Naive B cell (primary cell): ENCODE data around the gene KITLG. TPM values are rescaled to one million over a fixed set of nuclear protein-coding genes. Genes with fewer than 3 reads are reported as not detected.
A peak's percentile ranks its signal among the peaks of the same experiment; 100 is the strongest.

Experiments
- ATAC-seq, 2 donors: fragments of 150-1000 bp; cut with Tn5 transposase; 2 replicates each; pipeline ENCODE4 v1.10.0; 2021; ENCODE audit warnings: low read depth in 2 of 2, mild to moderate bottlenecking in 2 of 2, moderate library complexity in 2 of 2
- DNase-seq: peaks from one replicate; pipeline ENCODE4 v3.0.0; 2022
- H3K27ac Mint-ChIP-seq, 6 donors: one replicate each; pipeline ENCODE4 v1.8.0; 2020 to 2022; ENCODE audit warnings: mild to moderate bottlenecking in 6 of 6, mixed read lengths in 6 of 6, moderate library complexity in 5 of 6, inconsistent platforms in 2 of 6
- H3K27me3 Mint-ChIP-seq, 3 donors: one replicate each; pipeline ENCODE4 v1.8.0; 2021 to 2022; ENCODE audit warnings: mixed read lengths in 3 of 3, mild to moderate bottlenecking in 1 of 3
- H3K36me3 Mint-ChIP-seq, 2 donors: one replicate each; pipeline ENCODE4 v1.8.0; 2020 to 2022; ENCODE audit warnings: mixed read lengths in 2 of 2, inconsistent platforms in 1 of 2, mild to moderate bottlenecking in 1 of 2
- H3K4me1 Mint-ChIP-seq, 3 donors: one replicate each; pipeline ENCODE4 v1.8.0; 2020 to 2022; ENCODE audit warnings: mixed read lengths in 3 of 3, inconsistent platforms in 1 of 3, mild to moderate bottlenecking in 1 of 3, moderate library complexity in 1 of 3
- H3K4me3 Mint-ChIP-seq, 8 donors: one replicate each; pipeline ENCODE4 v1.8.0; 2020 to 2022; ENCODE audit warnings: mild to moderate bottlenecking in 8 of 8, mixed read lengths in 8 of 8, moderate library complexity in 8 of 8, inconsistent platforms in 2 of 8
- H3K9me3 Mint-ChIP-seq, 7 donors: one replicate each; pipeline ENCODE4 v1.8.0; 2020 to 2022; ENCODE audit warnings: mixed read lengths in 7 of 7, mild to moderate bottlenecking in 5 of 7, inconsistent platforms in 2 of 7, moderate library complexity in 1 of 7
- polyA plus RNA-seq, 6 donors: library from polyadenylated mRNA; unstranded; fragments of 300-500 nt; fragmentation: Illumina TruSeq; gene quantifications; one replicate each; pipeline ENCODE4 v1.2.3, GENCODE V29; 2021; ENCODE audit warnings: low read depth in 6 of 6

KITLG gene
- polyA plus RNA-seq, 6 donors from 2014 or later: not detected

GRCh38 chr12:88594780-88595179 is 14.5 kb upstream of the KITLG start:
- H3K9me3 Mint-ChIP-seq: peaks cover 0 to 4% (median 0%) of the 10 kb centered on the region in 7 donors
- no peaks in the 10 kb centered on the region for H3K27me3 Mint-ChIP-seq

GRCh38 chr12:88591343-88591742 is 11.1 kb upstream of the KITLG start:
- Mint-ChIP-seq H3K9me3 (peaks cover 4 to 14% (median 9%) of the 10 kb centered on the region in 7 donors), H3K4me1 (no peaks in the 10 kb centered on the region), H3K4me3 (no peak overlapping the region), H3K36me3 (peaks cover 0 to 8% of the 10 kb centered on the region in 2 donors), H3K27ac (no peak overlapping the region), H3K27me3 (no peaks in the 10 kb centered on the region)
- no peak for DNase-seq
- ATAC-seq: no peak

More at GRCh38 chr12:88594780-88595179, 14.5 kb upstream of the KITLG start:
- Mint-ChIP-seq H3K27ac (no peak overlapping the region), H3K4me1 (no peaks in the 10 kb centered on the region), H3K4me3 (no peak overlapping the region), H3K36me3 (no peaks in the 10 kb centered on the region)
- DNase-seq (no peak), ATAC-seq (no peak)

GRCh38 chr12:88590851-88591250 is 10.6 kb upstream of the KITLG start:
- H3K27ac Mint-ChIP-seq: no peak overlapping the region
- ATAC-seq (no peak), DNase-seq (no peak)
- H3K36me3 Mint-ChIP-seq: peaks cover 0 to 8% of the 10 kb centered on the region in 2 donors
- H3K9me3 Mint-ChIP-seq: peaks cover 5 to 19% (median 9%) of the 10 kb centered on the region in 7 donors
- no peak overlapping the region for H3K4me3 Mint-ChIP-seq
- no peaks in the 10 kb centered on the region for H3K27me3 Mint-ChIP-seq
- H3K4me1 Mint-ChIP-seq: no peaks in the 10 kb centered on the region

GRCh38 chr12:88585077-88585476 is 4.8 kb upstream of the KITLG start:
- Mint-ChIP-seq H3K36me3 (peaks cover 0 to 8% of the 10 kb centered on the region in 2 donors), H3K4me1 (peaks cover 0 to 2% (median 2%) of the 10 kb centered on the region in 3 donors), H3K27me3 (peaks cover 12 to 20% (median 14%) of the 10 kb centered on the region in 3 donors), H3K9me3 (peaks cover 9 to 29% (median 13%) of the 10 kb centered on the region in 7 donors), H3K4me3 (no peak overlapping the region), H3K27ac (no peak overlapping the region)
- no peak for ATAC-seq
- no peak for DNase-seq

- peaks cover 0 to 15% (median 8%) of the 10 kb centered on the region in 3 donors for H3K4me1 Mint-ChIP-seq
- H3K27me3 Mint-ChIP-seq: peaks cover 29 to 42% (median 31%) of the 10 kb centered on the region in 3 donors
- peak overlapping the region in 3 of 8 donors; percentile 25 to 61 (median 56) for H3K4me3 Mint-ChIP-seq
- ATAC-seq (no peak), DNase-seq (no peak)
- H3K27ac Mint-ChIP-seq: no peak overlapping the region
- H3K9me3 Mint-ChIP-seq: peaks cover 0 to 3% (median 0%) of the 10 kb centered on the region in 7 donors
- H3K36me3 Mint-ChIP-seq: no peaks in the 10 kb centered on the region
Observed at GRCh38 chr12:88579601-88580050, 645 bp downstream of the KITLG start.

GRCh38 chr12:88579161-88579517 is 1.1 kb downstream of the KITLG start:
- H3K4me3 Mint-ChIP-seq: peak overlapping the region in 1 of 8 donors; percentile 37

GRCh38 chr12:88578276-88579160 is 1.8 kb downstream of the KITLG start:
- ATAC-seq (no peak), DNase-seq (no peak)
- Mint-ChIP-seq H3K36me3 (no peaks in the 10 kb centered on the region), H3K9me3 (peaks cover 0 to 3% (median 0%) of the 10 kb centered on the region in 7 donors), H3K4me3 (peak overlapping the region in 1 of 8 donors; percentile 37), H3K4me1 (peaks cover 0 to 15% (median 8%) of the 10 kb centered on the region in 3 donors), H3K27me3 (peaks cover 26 to 36% (median 29%) of the 10 kb centered on the region in 3 donors), H3K27ac (no peak overlapping the region)

More at GRCh38 chr12:88579161-88579517, 1.1 kb downstream of the KITLG start:
- H3K9me3 Mint-ChIP-seq: peaks cover 0 to 3% (median 0%) of the 10 kb centered on the region in 7 donors
- no peaks in the 10 kb centered on the region for H3K36me3 Mint-ChIP-seq
- peaks cover 0 to 15% (median 8%) of the 10 kb centered on the region in 3 donors for H3K4me1 Mint-ChIP-seq
- H3K27ac Mint-ChIP-seq: no peak overlapping the region
- DNase-seq (no peak), ATAC-seq (no peak)
- H3K27me3 Mint-ChIP-seq: peaks cover 29 to 40% (median 29%) of the 10 kb centered on the region in 3 donors

GRCh38 chr12:88577537-88577936 is 2.7 kb downstream of the KITLG start:
- H3K4me3 Mint-ChIP-seq: no peak overlapping the region
- peaks cover 0 to 3% (median 0%) of the 10 kb centered on the region in 7 donors for H3K9me3 Mint-ChIP-seq
- H3K36me3 Mint-ChIP-seq: no peaks in the 10 kb centered on the region
- ATAC-seq: no peak
- no peak for DNase-seq
- H3K27me3 Mint-ChIP-seq: peaks cover 20 to 29% (median 25%) of the 10 kb centered on the region in 3 donors
- peaks cover 0 to 15% (median 8%) of the 10 kb centered on the region in 3 donors for H3K4me1 Mint-ChIP-seq
- peak overlapping the region in 1 of 6 donors; percentile 27 for H3K27ac Mint-ChIP-seq

GRCh38 chr12:88576866-88577265 is 3.4 kb downstream of the KITLG start:
- H3K9me3 Mint-ChIP-seq: peaks cover 0 to 3% (median 0%) of the 10 kb centered on the region in 7 donors
- H3K4me3 Mint-ChIP-seq: no peak overlapping the region
- ATAC-seq: no peak
- no peak for DNase-seq
- no peaks in the 10 kb centered on the region for H3K36me3 Mint-ChIP-seq
- H3K4me1 Mint-ChIP-seq: peaks cover 0 to 15% (median 8%) of the 10 kb centered on the region in 3 donors
- H3K27me3 Mint-ChIP-seq: peaks cover 20 to 29% (median 21%) of the 10 kb centered on the region in 3 donors
- H3K27ac Mint-ChIP-seq: no peak overlapping the region

- DNase-seq (no peak), ATAC-seq (no peak)
- no peak overlapping the region for H3K27ac Mint-ChIP-seq
- H3K9me3 Mint-ChIP-seq: peaks cover 0 to 3% (median 0%) of the 10 kb centered on the region in 7 donors
- H3K27me3 Mint-ChIP-seq: peaks cover 17 to 26% (median 20%) of the 10 kb centered on the region in 3 donors
- H3K4me3 Mint-ChIP-seq: no peak overlapping the region
- H3K4me1 Mint-ChIP-seq: peaks cover 0 to 15% (median 8%) of the 10 kb centered on the region in 3 donors
- H3K36me3 Mint-ChIP-seq: no peaks in the 10 kb centered on the region
Observed at GRCh38 chr12:88575361-88575970, 4.8 kb downstream of the KITLG start.

GRCh38 chr12:88574278-88574677 is 6.0 kb downstream of the KITLG start:
- H3K36me3 Mint-ChIP-seq: no peaks in the 10 kb centered on the region
- H3K9me3 Mint-ChIP-seq: peaks cover 0 to 3% (median 0%) of the 10 kb centered on the region in 7 donors
- no peak overlapping the region for H3K4me3 Mint-ChIP-seq
- peaks cover 0 to 5% (median 0%) of the 10 kb centered on the region in 3 donors for H3K4me1 Mint-ChIP-seq
- no peak for DNase-seq
- no peak overlapping the region for H3K27ac Mint-ChIP-seq
- ATAC-seq: no peak
- H3K27me3 Mint-ChIP-seq: peaks cover 10 to 14% (median 11%) of the 10 kb centered on the region in 3 donors

- Mint-ChIP-seq H3K27ac (no peak overlapping the region), H3K36me3 (no peaks in the 10 kb centered on the region), H3K9me3 (peaks cover 0 to 3% (median 0%) of the 10 kb centered on the region in 7 donors), H3K4me3 (no peak overlapping the region), H3K4me1 (no peaks in the 10 kb centered on the region), H3K27me3 (peaks cover 7 to 8% (median 7%) of the 10 kb centered on the region in 3 donors)
- DNase-seq (no peak), ATAC-seq (no peak)
Observed at GRCh38 chr12:88573583-88573982, 6.7 kb downstream of the KITLG start.

GRCh38 chr12:88572781-88573549 is 7.3 kb downstream of the KITLG start:
- ATAC-seq: no peak
- Mint-ChIP-seq H3K9me3 (peaks cover 0 to 3% (median 0%) of the 10 kb centered on the region in 7 donors), H3K4me1 (no peaks in the 10 kb centered on the region), H3K27ac (no peak overlapping the region), H3K36me3 (no peaks in the 10 kb centered on the region), H3K27me3 (peaks cover under 1 to 1% (median 1%) of the 10 kb centered on the region in 3 donors), H3K4me3 (no peak overlapping the region)
- no peak for DNase-seq
